Measurements from ENCODE around the gene TMEM240.
"Not testable (repeated sequence)": the region's sequence is repeated elsewhere in the genome, so short reads cannot be mapped to it uniquely, and the experiment has no call there.

Gene TMEM240

GRCh38 chr1:1540818-1541628 is 599 bp upstream of the TMEM240 start:
- no peak for DNase-seq (ENCODE audit: low read depth in 2 of 2)

- no peak for DNase-seq (ENCODE audit: low read depth in 2 of 2)
Observed at GRCh38 chr1:1539310-1540089, 924 bp downstream of the TMEM240 start.

GRCh38 chr1:1538989-1539309 is 1.5 kb downstream of the TMEM240 start:
- DNase-seq (ENCODE audit: low read depth in 2 of 2): no peak

GRCh38 chr1:1538334-1538733 is 2.1 kb downstream of the TMEM240 start:
- DNase-seq (ENCODE audit: low read depth in 2 of 2): no peak

GRCh38 chr1:1537626-1538250 is 2.7 kb downstream of the TMEM240 start:
- no peak for DNase-seq (ENCODE audit: low read depth in 2 of 2)

GRCh38 chr1:1536938-1537546 is 3.4 kb downstream of the TMEM240 start:
- no peak for DNase-seq (ENCODE audit: low read depth in 2 of 2)

GRCh38 chr1:1536019-1536937 is 4.1 kb downstream of the TMEM240 start:
- DNase-seq (ENCODE audit: low read depth in 2 of 2): no peak

- no peak for DNase-seq (ENCODE audit: low read depth in 2 of 2)
Observed at GRCh38 chr1:1535201-1536018, 5.0 kb downstream of the TMEM240 start.

GRCh38 chr1:1534401-1535154 is 5.8 kb downstream of the TMEM240 start:
- DNase-seq (ENCODE audit: low read depth in 2 of 2): no peak

- DNase-seq (ENCODE audit: low read depth in 2 of 2): not testable (repeated sequence)
Observed at GRCh38 chr1:1533894-1534291, 6.5 kb downstream of the TMEM240 start.

GRCh38 chr1:1533176-1533893 is 7.1 kb downstream of the TMEM240 start:
- not testable (repeated sequence) for DNase-seq (ENCODE audit: low read depth in 2 of 2)

GRCh38 chr1:1531947-1532346 is 8.5 kb downstream of the TMEM240 start:
- no peak for DNase-seq (ENCODE audit: low read depth in 2 of 2)

- DNase-seq (ENCODE audit: low read depth in 2 of 2): no peak
Observed at GRCh38 chr1:1529936-1530335, 10.5 kb downstream of the TMEM240 start.

GRCh38 chr1:1529321-1529720 is 11.1 kb downstream of the TMEM240 start:
- DNase-seq (ENCODE audit: low read depth in 2 of 2): no peak

GRCh38 chr1:1528301-1529267 is 11.8 kb downstream of the TMEM240 start:
- DNase-seq (ENCODE audit: low read depth in 2 of 2): no peak

- no peak for DNase-seq (ENCODE audit: low read depth in 2 of 2)
Observed at GRCh38 chr1:1527092-1527816, 13.2 kb downstream of the TMEM240 start.

GRCh38 chr1:1526476-1526875 is 13.9 kb downstream of the TMEM240 start:
- not testable (repeated sequence) for DNase-seq (ENCODE audit: low read depth in 2 of 2)
